ENCODE results near the gene PDZD8.
"Not testable (repeated sequence)": the region's sequence is repeated elsewhere in the genome, so short reads cannot be mapped to it uniquely, and the experiment has no call there.

Gene PDZD8

DNA sequence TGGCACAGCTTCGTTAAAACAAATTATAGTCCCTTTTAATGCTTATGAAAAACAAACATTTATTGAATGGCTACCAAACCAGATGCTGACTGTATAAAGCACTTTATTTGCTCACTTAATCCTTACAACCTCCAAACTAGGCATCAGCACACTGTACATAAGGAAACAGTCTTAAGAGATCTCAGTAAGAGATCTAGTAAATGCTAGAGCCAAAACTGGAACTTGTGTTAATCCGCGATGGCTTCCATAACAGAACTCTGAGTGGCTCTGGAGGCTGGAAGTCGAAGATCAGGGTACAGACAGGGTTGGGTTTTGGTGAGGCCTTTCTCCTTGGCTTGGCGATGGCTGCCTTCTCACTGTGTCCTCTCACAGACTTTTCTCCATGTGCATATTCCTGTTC is 27.0 kb downstream of the PDZD8 start:
- no peak for DNase-seq

DNA sequence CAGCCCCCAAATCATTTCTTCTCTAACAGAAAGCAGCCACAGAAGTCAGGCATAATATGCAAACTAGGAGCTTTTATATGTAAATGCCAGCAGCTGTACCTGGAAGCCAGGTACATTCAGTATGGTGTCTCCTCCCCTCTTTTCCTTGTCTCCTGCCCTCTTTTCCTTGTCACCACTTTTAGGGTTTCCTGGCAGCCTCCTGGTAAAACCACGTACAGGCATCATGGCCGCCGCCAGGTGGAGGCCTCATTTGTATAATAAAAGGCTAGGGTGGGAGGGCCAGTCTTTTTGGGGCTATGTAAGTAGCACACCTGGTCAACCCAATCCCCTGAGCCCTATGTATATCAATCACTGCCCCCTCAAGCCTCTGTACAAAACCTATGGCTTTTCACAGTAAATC is 28.7 kb downstream of the PDZD8 start:
- DNase-seq: no peak

DNA sequence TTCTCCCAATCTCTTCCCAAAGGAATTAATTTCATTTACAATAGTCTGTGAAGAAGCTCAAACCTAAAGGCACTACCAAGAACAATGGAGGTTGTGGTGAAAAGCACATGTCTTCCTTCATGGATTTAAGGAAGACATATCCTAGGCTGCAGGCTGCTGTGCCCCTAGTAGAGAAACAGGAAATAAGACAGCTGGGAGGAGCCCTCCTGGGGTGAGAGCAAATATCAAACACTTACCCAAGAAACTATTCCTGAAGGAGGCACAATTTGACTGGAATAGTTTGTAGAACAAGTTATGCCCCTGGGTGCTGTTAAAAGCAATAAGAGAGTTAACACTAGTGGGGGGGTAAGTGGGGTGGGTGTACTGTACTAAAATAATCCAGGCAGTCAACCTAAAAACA is 30.1 kb downstream of the PDZD8 start:
- peak; percentile 54 for DNase-seq

DNA sequence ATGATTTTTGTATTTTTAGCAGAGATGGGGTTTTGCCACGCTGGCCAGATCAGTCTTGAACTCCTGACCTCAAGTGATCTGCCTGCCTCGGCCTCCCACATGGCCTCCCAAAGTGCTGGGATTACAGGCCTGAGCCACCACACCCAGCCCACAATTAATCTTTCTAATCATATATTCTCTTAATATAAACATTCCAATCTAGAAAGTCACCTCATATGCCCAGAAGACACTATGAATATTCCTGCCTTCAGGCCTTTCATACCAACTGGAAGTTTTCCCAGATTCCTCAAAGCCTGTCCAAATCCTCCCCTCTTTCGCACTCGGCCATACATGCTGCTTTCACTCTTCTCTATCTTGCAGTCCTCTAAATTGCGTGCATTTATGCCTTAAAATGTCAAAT is 32.6 kb downstream of the PDZD8 start:
- peak; percentile 95 for DNase-seq

DNA sequence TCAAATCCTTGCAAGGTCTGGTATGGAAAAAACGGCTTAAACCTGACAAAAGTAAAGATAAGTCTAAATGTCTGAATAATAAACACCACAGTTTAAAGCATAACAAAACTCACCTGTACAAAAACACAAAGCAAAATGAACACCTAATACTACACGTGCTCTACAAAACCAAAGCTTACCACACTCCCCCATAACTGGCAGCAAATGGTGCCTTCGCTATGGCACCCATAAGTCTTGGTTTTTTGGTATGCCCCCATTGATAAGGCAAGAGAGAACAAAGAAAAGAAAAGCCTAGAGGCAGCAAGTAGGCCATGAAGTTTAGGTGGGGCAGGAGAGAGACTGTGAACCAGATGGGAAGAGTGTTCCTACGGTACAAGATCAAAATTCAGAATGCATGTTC is 34.2 kb downstream of the PDZD8 start:
- DNase-seq: no peak

DNA sequence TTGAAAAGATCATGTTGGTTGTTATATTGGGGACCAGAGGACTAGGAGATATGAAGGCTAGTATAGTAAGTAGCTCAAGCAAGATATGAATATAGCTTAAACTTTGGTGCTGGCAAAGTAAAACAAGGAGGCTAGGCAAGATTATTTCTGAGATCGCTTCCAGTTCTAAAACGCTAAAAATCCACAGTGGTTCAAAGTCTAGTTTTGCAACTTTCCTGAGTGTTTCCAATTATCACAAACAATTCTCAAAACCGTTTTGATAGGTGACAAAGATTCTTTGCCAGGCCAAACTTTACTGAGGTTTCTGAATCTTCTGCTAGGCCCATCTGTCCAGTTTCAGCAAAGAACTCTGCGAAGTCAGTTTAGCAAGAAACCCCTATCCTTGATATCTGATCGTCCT is 35.3 kb downstream of the PDZD8 start:
- DNase-seq: no peak

DNA sequence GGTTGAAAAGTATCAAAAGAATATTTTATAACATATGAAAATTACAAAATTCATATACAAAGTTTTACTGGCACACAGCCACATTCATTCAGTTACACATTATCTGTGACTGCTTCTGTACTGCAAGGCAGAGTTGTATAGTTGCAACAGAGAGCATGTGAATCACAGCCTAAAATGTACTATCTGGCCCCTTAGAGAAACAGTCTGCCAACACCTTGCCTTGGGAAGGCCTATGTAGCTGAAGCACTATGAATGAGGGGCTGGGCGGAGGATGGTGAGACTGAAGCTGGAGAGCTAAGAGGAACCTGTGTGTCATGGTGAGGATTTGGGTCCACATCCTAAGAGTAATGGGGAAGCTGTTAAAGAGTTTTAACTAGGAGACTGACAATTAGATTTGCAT is 35.7 kb downstream of the PDZD8 start:
- DNase-seq: no peak

DNA sequence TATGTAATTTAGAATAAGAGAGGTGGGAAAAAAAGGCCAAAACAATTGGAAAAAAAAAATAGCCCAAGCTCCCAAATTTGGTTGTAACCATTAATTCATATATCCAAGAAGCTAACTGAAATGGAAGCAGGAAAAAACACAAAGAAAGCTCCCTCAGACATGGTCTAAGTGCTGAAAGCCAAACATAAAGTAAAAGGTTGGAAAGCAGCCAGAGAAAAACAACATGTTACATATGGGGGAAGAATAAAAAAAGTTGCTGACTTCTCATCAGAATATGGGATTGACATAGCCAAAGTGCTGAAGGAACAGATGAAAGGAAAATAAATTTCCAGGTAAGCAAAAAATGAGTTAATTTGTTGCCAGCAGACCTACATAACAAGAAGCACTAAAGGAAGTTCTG is 40.3 kb downstream of the PDZD8 start:
- DNase-seq: peak; percentile 9

DNA sequence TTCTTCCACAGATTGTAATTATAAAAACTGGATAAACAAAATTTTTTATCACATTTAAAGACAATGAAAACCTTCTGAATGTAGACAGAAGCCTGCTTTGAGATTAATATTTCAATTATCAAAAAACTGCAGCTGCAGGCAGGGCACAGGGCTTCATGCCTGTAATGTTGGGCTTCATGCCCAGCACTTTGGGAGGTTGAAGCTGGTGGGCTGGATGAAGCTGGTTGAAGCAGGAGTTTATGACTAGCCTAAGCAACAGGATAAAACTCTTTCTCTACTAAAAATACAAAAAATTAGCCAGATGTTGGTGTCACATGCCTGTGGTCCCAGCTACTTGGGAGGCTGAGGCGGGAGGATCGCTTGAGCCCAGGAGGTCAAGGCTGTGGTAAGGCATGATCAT is 41.2 kb downstream of the PDZD8 start:
- peak; percentile 23 for DNase-seq

DNA sequence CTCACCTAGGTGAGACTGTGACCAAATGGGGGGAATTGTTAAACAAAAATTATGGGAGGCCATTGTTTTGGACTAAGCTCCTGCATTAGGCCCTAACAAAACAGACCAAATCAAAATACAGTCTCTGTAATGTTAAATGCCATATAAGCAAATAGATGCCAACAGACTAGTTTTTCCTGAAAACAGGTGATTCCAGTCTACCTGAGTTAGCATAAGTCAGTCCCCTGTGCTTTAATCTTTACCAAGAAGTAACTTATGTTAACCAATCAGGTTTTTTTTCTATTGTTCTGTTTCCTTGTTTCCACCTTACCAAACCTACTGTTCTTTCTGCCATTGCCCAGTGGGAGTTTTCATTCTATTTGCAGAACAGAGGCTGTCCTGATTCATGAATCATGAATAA is 48.0 kb downstream of the PDZD8 start:
- no peak for DNase-seq

DNA sequence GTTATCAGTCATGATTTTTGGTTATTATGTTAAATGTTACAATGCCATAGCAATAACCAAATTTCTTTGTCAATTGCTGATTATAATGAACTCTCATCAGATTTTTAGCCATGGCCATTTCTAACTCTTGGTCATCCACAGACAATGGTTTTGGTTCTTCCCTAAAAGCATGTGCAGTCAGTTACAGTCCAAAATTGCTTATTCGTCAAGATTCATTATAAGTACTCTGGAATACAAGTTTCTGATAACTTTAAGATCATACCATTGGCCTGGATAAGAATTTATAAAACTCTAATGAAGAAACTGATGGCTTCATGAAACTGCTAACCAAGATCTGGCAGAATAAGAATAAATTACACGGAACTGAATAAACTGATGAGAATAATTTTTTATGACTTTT is 50.9 kb downstream of the PDZD8 start:
- DNase-seq: no peak

DNA sequence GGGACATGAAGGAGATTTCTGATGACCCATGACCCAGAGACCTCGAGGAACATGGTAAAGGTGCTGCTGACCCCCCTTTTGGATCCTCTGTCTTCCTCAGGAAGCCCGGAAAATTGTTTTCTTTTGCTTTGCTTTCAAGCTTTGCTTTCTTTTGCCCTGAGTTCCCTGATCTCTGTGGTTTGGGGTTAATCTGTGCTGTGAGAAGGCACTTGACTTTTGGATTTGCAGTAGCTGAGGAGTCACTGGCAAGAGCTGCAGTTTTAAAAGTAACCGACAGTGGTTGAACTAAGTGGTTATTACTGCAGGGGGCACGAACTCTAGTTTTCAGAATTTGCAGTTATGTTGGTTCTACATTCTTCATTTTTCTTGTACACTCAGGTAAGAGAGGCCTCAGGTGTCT is 53.0 kb downstream of the PDZD8 start:
- DNase-seq: no peak

DNA sequence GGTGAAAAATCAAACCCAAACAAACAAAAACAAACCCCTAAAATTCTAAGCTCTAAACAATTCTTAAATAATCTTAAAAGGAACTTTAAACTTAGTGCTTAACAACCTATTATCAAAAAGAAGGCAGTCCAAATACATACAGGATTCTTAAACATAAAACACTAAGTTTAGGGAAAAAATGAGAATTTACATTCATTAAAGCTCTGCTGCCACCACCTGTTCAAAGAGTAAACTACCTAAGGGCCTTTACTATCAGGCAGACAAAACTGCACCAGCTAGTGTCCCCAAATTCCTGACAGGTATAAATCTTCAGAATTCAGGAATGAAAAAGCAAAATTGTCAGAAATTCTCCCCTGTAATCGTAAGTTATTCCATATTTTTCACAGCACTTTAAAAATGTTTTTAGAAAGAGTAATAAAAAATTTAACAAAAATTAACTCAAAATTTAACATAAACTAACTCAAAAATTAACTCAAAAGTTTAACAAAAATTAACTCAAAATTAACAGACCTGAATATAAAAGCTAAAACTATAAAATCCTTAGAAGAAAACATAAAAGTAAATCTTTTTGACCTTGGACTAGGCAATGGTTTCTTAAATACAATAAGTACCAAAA is 55.1 kb downstream of the PDZD8 start:
- peak; percentile 13 for DNase-seq

DNA sequence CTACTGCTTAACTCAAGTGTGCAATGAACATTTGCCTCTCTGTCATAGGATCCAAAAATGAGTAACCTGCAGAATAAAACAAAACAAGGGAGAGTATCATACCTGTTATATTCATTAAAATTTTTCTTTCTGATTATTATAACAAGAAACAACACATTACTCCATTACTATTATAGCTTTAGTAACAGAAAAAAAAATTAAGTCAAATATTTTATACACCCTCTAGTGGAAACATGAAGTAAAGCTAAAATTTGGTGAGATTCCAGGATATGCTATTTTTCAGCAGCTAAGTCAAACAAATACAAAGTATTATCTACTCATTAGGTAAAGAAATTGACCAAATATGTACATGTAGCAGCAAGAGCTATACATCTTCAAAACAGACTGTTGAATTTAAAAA is 56.3 kb downstream of the PDZD8 start:
- peak; percentile 12 for DNase-seq

DNA sequence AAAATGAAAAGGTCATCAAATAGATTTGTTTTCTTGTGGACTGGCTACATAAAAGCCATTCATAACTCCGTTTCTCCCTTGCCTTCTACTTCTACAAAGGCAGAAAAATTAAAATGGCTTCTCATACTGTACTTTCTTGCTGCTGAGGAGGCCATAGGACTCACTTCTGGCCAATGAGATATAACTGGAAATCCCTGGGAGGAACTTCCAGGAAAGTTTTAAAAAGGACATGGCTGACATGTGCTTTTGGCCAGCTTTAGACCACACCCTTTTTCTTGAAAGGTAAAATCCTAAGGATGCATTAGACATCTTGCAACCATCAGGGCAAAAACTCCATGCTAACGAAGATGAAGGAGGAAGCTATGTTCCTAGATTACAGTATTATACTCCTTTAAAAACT is 58.5 kb downstream of the PDZD8 start:
- DNase-seq: no peak

DNA sequence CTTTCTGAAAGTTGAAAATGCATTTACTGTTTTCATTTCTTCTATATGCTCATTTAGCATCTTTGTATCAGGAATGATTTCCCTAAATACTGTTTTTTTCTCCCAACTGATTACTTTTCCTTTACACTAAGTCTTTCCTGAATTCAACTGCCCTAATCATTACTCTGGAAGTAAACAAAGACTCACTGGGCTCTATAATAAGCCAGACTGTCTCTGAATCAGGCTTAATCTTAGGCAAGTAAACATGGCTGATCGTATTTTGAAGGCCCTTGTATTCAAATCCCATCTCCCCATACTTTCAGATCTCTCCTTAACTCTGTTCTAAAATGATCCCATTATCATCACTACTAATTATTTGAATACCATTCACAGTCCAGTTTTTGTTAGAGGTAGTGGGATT is 61.6 kb downstream of the PDZD8 start:
- no peak for DNase-seq

DNA sequence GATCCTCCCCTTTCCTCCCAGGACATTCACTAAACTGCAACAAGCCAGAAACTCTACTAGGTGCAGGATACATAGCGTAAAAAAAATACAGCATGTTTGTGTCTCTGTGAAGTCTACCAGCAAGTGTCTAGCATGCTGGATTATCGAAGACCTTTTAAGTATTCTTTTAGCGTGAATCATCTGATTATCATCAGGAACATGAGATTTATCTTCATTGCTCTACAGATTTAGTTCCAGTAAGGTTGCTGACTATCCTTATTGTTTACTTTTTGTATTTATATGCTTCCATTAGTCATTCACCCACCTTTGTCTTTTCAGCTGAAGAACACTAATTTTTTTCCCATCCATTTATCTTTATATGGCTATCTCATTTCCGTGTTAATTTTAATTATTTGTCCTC is 62.8 kb downstream of the PDZD8 start:
- no peak for DNase-seq

DNA sequence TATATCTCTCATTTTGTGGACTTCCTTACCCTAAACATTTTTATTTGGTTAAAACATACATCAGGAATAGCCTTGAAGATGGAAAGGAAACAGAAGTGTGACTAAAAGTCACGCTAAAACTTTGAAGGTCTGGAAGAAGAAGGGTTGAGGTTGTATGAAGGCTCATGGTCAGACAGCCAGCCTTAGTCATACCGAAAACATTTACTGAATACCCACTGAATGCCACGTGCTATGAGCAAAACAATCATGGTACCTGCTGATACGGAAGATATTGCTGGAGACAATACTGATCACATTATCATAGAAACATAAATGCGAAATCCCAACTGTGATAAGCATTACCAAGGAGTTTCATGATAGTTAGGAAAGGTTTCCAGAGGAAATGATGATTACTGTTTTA is 64.0 kb downstream of the PDZD8 start:
- DNase-seq: no peak

DNA sequence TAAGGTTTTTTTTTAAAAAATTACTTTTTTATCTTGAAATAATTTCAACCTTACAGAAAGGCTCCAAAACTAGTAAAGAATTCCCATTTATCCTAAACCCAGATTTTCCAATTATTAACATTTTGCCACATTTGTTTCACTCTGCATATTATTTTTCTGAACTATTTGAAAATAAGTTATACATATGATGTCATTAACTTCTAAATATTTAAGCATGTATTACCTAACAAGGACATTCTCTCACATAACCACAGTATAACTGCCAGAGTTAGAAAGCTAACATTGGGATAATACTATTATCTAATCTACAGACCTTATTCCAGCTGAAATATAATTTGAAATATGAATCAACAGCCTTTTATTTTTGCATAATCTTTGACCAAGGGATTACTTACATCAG is 68.6 kb downstream of the PDZD8 start:
- no peak for DNase-seq

DNA sequence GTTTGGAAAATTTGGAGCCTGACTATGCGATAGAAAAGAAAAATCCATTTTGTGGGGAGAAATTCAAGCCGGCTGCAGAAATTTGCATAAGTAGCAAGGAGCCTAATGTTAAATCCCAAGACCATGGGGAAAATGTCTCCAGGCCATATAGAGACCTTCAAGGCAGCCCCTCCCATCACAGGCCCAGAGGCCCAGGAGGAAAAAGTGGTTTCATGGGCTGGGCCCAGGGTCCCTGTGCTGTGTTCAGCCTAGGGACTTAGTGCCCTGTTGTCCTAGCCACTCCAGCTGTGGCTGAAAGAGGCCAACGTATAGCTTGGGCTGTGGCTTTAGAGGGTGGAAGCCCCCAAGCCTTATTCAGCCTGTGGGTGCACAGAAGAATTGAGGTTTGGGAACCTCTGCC is 71.8 kb downstream of the PDZD8 start:
- DNase-seq: not testable (repeated sequence)

DNA sequence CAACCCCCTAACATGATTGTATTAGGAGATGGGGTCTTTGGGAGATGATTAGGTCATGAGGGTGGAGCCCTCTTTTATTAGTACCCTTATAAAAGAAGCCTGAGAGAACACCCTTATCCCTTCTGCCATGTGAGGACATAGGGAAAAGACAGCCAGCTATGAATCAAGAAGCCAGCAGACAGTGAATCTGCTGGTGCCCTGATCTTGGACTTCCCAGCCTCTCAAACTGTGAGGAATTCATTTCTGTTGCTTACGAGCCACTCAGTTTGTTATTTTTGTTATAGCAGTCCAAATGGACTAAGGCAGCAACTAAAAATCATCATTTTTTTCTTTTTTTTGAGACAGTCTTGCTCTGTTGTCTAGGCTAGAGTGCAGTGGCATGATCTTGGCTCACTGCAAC is 74.6 kb downstream of the PDZD8 start:
- DNase-seq: no peak

DNA sequence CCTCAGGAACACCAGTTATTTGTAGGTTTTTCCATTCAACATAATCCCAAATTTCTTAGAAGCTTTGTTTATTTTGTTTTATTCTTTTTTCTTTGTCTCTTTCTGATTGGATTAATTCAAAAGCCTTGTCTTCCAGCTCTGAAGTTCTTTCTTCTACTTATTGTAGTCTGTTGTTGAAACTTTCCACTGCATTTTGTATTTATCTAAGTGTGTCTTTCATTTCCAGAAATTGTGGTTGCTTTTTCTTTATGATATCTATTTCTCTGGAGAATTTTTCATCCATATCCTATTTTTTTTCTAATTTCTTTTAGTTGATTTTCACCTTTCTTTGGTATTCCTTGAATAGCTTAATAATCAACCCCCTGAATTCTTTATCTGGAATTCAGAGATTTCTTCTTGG is 75.8 kb downstream of the PDZD8 start:
- no peak for DNase-seq

DNA sequence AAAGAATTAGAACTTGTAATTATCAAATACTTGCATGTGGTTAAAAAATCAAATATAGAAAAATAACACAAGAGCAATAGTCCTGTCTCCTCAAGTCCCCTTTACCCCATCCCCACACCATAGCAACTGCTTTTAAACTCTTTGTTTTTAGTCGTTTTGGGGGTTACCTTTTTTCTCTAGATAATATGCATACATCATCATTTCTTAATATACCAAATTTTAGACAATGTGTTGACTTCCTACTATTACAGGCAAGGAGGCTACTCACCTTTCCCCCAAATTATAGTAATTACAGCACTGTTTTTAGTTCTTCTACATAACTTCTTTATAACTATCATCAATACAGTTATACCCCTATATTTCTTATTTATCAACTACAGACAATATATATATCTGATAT is 77.0 kb downstream of the PDZD8 start:
- no peak for DNase-seq

DNA sequence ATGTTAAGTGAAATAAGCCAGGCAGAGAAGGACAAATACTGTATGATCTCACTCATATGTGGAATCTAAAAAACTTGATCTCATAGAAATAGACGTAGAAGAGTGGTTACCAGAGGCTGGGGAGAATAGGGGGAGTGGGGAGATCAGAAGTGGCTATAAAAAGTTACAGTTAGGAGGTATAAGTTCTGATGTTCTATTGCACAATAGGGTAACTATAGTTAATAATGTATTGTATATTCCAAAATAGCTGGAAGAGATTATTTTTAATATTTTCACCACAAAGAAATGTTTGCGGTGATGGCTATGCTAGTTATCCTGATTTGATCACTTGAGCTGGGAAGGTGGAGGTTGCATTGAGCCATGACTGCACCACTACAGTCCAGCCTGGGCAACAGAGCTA is 80.5 kb downstream of the PDZD8 start:
- no peak for DNase-seq

DNA sequence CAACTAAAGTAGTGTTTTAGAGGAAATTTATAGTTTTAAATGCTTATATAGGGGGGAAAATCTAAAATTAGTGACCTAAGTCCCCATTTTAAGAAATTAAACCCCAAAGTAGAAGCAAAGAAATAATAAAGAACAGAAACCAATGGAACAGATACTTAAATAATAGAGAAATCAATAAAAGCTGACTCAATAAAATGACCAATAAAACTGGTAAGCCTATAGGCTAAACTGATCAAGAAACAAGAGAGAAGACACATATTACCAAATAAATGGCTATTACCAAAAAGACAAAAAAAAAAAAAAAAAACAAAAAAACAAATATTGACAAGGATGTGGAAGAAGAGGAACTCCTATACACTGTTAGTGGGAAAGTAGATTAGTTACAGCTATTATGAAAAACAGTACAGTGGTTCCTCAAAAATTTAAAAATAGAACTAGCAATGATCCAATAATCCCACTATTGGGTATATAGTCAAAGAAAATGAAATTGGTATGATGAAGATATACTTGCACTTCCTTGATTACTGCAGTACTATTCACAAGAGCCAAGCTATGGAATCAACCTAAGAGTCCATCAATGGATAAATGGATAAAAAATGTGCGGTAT is 81.1 kb downstream of the PDZD8 start:
- DNase-seq: no peak

Data from fibroblast of skin of back (primary cell).